Colonic mucosa (tissue), 4 donors: ENCODE data around the gene TTYH3. TPM values are rescaled to one million over a fixed set of nuclear protein-coding genes. Genes with fewer than 3 reads are reported as not detected.
A peak's percentile ranks its signal among the peaks of the same experiment; 100 is the strongest.
"Not testable (repeated sequence)": the region's sequence is repeated elsewhere in the genome, so short reads cannot be mapped to it uniquely, and the experiment has no call there.

ENCODE experiments used
- DNase-seq: peaks from one replicate; pipeline ENCODE4 v3.0.0-alpha.2; 2020
- H3K27ac ChIP-seq: fragments of 200-600 bp; one replicate; pipeline ENCODE4 v1.8.0; 2021
- H3K27me3 ChIP-seq: fragments of 200-600 bp; one replicate; pipeline ENCODE4 v1.8.0; 2021
- H3K36me3 ChIP-seq: fragments of 200-600 bp; one replicate; pipeline ENCODE4 v1.8.0; 2021
- H3K4me1 ChIP-seq: fragments of 200-600 bp; one replicate; pipeline ENCODE4 v1.8.0; 2021; ENCODE audit warnings: mild to moderate bottlenecking
- H3K4me3 ChIP-seq: fragments of 200-600 bp; one replicate; pipeline ENCODE4 v1.8.0; 2021
- H3K9ac ChIP-seq, 2 donors: one replicate each; pipeline ENCODE4 v1.7.0; 2013; ENCODE audit warnings: control low read depth in 2 of 2, low read depth in 2 of 2, low read length in 2 of 2
- H3K9me3 ChIP-seq: fragments of 200-600 bp; one replicate; pipeline ENCODE4 v1.8.0; 2021
- CTCF ChIP-seq: fragments of 200-600 bp; IDR thresholded peaks from one replicate; pipeline ENCODE4 v1.8.0; 2022; ENCODE audit warnings: antibody characterized with exemption, mild to moderate bottlenecking
- intact Hi-C: fragments of 100-400 bp; cut with DNase I; formaldehyde crosslinking; loops from one replicate; pipeline ENCODE4 v1.14.1; 2022
- total RNA-seq, 2 donors: library from RNA; stranded (reverse); fragmentation: NEBNext Ultra II Directional in 1 of 2; extraction: Animal tissue kit (Norgen Biotek cat#: 25700) in 1 of 2; gene quantifications; one replicate each; pipeline ENCODE4 v1.2.1, GENCODE V29; 2021
- donor health status: healthy.
- donor health status: DM: no; HTN: no; CAD: no.
- donor health status: DM: no; HTN: no; CAD: no.

The TTYH3 gene
- total RNA-seq, 2 donors from 2014 or later, result 50.0 to 59.5 TPM

GRCh38 chr7:2688409-2689342 lies 56.9 kb downstream of the TTYH3 start:
- Histone ChIP-seq H3K9ac (no peak overlapping the region), H3K4me1 (no peaks in the 10 kb centered on the region), H3K27ac (no peak overlapping the region), H3K4me3 (peak overlapping the region; percentile 2), H3K9me3 (no peaks in the 10 kb centered on the region), H3K27me3 (peaks cover 35% of the 10 kb centered on the region), H3K36me3 (no peaks in the 10 kb centered on the region)
- DNase-seq, result no peak
- TF ChIP-seq CTCF, result no peak
- intact Hi-C loops, result no loop called here

- peaks cover 35% of the 10 kb centered on the region for H3K27me3 ChIP-seq
- no peaks in the 10 kb centered on the region for H3K36me3 ChIP-seq
- H3K4me1 ChIP-seq, result no peaks in the 10 kb centered on the region
- intact Hi-C loops, result no loop called here
- no peaks in the 10 kb centered on the region for H3K9me3 ChIP-seq
- no peak overlapping the region for H3K4me3 ChIP-seq
- H3K27ac ChIP-seq, result no peak overlapping the region
- TF ChIP-seq CTCF, result no peak
- no peak overlapping the region for H3K9ac ChIP-seq
- DNase-seq, result no peak
Measured at GRCh38 chr7:2689343-2689847, 57.6 kb downstream of the TTYH3 start.

- no peak for DNase-seq
- no peak for TF ChIP-seq CTCF
- Histone ChIP-seq H3K27me3 (peaks cover 35% of the 10 kb centered on the region), H3K9ac (peak overlapping the region in 1 of 2 donors; percentile 8), H3K36me3 (no peaks in the 10 kb centered on the region), H3K27ac (no peak overlapping the region), H3K9me3 (no peaks in the 10 kb centered on the region), H3K4me1 (no peaks in the 10 kb centered on the region), H3K4me3 (no peak overlapping the region)
- intact Hi-C loops, result no loop called here
Measured at GRCh38 chr7:2689951-2690705, 58.3 kb downstream of the TTYH3 start.

DNA sequence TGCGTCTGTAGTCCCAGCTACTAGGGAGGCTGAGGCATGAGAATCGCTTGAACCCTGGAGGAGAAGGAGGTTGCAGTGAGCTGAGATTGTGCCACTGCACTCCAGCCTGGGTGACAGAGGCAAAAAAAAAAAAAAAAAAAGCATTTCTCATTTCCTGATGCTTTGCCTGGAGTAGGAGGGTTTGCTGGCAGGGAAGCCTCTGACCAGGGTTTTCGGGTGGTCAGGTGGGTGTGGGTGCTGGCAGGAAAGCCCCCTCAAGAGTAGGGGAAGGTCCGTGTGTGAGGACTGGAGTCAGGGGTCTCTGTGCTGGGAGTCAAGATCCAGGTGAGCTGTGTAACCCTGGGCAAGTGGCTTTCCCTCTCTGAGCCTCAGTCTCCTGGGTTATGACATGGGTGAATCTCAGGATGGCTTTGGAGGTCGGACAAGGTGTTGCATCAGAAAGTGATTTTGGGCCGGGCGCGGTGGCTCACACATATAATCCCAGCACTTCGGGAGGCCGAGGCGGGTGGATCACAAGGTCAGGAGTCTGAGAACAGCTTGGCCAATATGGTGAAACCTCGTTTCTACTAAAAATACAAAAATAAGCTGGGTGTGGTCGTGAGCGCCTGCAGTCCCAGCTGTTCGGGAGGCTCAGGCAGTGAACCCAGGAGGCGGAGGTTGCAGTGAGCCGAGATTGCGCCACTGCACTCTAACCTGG lies 59.4 kb downstream of the TTYH3 start:
- intact Hi-C loops, result no loop called here
- H3K9ac ChIP-seq, result no peak overlapping the region
- no peak for TF ChIP-seq CTCF
- H3K27ac ChIP-seq, result no peak overlapping the region
- H3K9me3 ChIP-seq, result no peaks in the 10 kb centered on the region
- no peaks in the 10 kb centered on the region for H3K36me3 ChIP-seq
- H3K27me3 ChIP-seq, result peaks cover 33% of the 10 kb centered on the region
- H3K4me1 ChIP-seq, result no peaks in the 10 kb centered on the region
- DNase-seq, result no peak
- no peak overlapping the region for H3K4me3 ChIP-seq

DNA sequence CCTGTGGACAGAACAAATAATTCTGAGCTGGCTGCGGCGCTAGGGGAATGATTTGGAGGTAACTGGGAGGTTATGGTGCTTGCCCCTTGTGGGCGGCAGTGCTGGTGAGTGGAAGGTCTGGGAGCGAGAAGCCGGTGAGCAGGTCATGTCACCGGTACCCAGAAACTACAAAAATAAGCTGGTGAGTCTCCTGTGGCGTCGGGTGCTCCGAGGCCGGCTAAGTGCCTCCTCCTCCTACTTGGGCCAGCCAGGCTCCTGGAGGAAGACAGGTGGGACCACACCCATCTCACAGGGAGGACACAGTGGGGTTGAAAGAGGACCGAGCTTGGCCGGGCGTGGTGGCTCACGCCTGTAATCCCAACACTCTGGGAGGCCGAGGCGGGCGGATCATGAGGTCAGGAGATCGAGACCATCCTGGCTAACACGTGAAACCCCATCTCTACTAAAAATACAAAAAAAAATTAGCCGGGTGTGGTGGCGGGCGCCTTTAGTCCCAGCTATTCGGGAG lies 60.2 kb downstream of the TTYH3 start:
- intact Hi-C loops, H3K36me3 ChIP-seq: not testable (repeated sequence)

More for the DNA sequence above, 60.2 kb downstream of the TTYH3 start:
- not testable (repeated sequence) for H3K9ac ChIP-seq, H3K9me3 ChIP-seq, H3K27ac ChIP-seq, DNase-seq, H3K4me1 ChIP-seq, H3K4me3 ChIP-seq
- peaks cover 33% of the 10 kb centered on the region for H3K27me3 ChIP-seq
